HG03135 (cell line): ENCODE measurements around the gene TEKT3.

Source experiments
- ATAC-seq: cut with Tn5 transposase; IDR thresholded peaks from one replicate; pipeline ENCODE4 v1.9.1; 2021; ENCODE audit warnings: mild to moderate bottlenecking, moderate library complexity; ENCODE audit not compliant: unreplicated experiment

The TEKT3 gene

GRCh38 chr17:15267996-15268395 is 73.4 kb downstream of the TEKT3 start:
- no peak for ATAC-seq

- ATAC-seq: no peak
These were observed 74.9 kb downstream of the TEKT3 start for GRCh38 chr17:15266325-15267125.

GRCh38 chr17:15265131-15265530 is 76.3 kb downstream of the TEKT3 start, which contains the start of gene PMP22:
Gene PMP22, minus strand, starts transcription at chr17:15265326. Its CDS starts 4,599 bp downstream, at chr17:15260727.
- no peak for ATAC-seq

- ATAC-seq: no peak
These were observed 76.9 kb downstream of the TEKT3 start for GRCh38 chr17:15264542-15264941.

- no peak for ATAC-seq
These were observed 77.7 kb downstream of the TEKT3 start for GRCh38 chr17:15263680-15264079.

GRCh38 chr17:15263206-15263579 is 78.2 kb downstream of the TEKT3 start:
- no peak for ATAC-seq

- no peak for ATAC-seq
These were observed 78.8 kb downstream of the TEKT3 start for GRCh38 chr17:15262291-15263205.

GRCh38 chr17:15261802-15262290 is 79.6 kb downstream of the TEKT3 start:
- no peak for ATAC-seq

GRCh38 chr17:15261258-15261801 is 80.1 kb downstream of the TEKT3 start:
- no peak for ATAC-seq

GRCh38 chr17:15260376-15261257 is 80.8 kb downstream of the TEKT3 start:
- ATAC-seq: no peak

- no peak for ATAC-seq
These were observed 83.4 kb downstream of the TEKT3 start for GRCh38 chr17:15257796-15258512.

GRCh38 chr17:15257258-15257788 is 84.1 kb downstream of the TEKT3 start:
- ATAC-seq: peak; percentile 63

- ATAC-seq: no peak
These were observed 84.7 kb downstream of the TEKT3 start for GRCh38 chr17:15256689-15257088.

GRCh38 chr17:15255713-15256454 is 85.5 kb downstream of the TEKT3 start:
- ATAC-seq: no peak
